ENCODE results near the gene KIAA1328.

DNA sequence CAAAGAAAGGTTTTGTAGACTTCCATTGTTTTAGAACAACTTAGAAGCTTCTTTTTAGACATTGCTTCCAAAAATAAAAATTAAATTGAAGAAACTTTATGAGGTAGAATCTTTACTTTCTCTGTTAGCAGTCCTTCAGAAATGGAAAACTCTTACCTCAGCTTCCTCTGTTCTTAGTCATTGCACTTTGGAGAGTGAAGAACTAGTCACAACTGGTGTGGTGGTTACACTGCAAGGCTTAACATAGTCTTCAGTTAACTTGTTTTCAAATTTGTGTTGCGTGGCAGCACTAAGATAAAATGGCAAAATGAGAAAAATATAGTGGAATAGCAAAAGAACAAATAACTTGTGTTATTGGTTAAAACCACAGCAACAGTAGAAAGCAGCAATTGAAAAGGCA, 332.6 kb downstream of the KIAA1328 start:
- TF ChIP-seq, protein P1, sequence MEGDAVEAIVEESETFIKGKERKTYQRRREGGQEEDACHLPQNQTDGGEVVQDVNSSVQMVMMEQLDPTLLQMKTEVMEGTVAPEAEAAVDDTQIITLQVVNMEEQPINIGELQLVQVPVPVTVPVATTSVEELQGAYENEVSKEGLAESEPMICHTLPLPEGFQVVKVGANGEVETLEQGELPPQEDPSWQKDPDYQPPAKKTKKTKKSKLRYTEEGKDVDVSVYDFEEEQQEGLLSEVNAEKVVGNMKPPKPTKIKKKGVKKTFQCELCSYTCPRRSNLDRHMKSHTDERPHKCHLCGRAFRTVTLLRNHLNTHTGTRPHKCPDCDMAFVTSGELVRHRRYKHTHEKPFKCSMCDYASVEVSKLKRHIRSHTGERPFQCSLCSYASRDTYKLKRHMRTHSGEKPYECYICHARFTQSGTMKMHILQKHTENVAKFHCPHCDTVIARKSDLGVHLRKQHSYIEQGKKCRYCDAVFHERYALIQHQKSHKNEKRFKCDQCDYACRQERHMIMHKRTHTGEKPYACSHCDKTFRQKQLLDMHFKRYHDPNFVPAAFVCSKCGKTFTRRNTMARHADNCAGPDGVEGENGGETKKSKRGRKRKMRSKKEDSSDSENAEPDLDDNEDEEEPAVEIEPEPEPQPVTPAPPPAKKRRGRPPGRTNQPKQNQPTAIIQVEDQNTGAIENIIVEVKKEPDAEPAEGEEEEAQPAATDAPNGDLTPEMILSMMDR (IDR thresholded peaks at IDR 0.05): no peak
- no peak for TF ChIP-seq EZH2phosphoT487 (IDR thresholded peaks at IDR 0.05)

Data from neural progenitor cell (in vitro differentiated cells).